HepG2 (cell line): Measurements from ENCODE around the gene DNAJB6. TPM values are rescaled to one million over a fixed set of nuclear protein-coding genes. Genes with fewer than 3 reads are reported as not detected.
A peak's percentile ranks its signal among the peaks of the same experiment; 100 is the strongest.

Source experiments
- DR1 ChIP-seq: sonication (generic); formaldehyde crosslinking; IDR thresholded peaks from 2 replicates; pipeline ENCODE4 v1.8.0; 2021; ENCODE audit warnings: mild to moderate bottlenecking, missing genetic modification reagents, inconsistent platforms
- ELF4 ChIP-seq: sonication (generic); formaldehyde crosslinking; IDR thresholded peaks from 2 replicates; pipeline ENCODE4 v1.5.0; 2020; ENCODE audit warnings: missing genetic modification reagents, mild to moderate bottlenecking, moderate library complexity, borderline replicate concordance
- MYC ChIP-seq: sonication (generic); formaldehyde crosslinking; IDR thresholded peaks from 2 replicates; pipeline ENCODE4 v1.9.0; 2021; ENCODE audit warnings: missing genetic modification reagents, borderline replicate concordance
- NFRKB ChIP-seq: fragments of 450-650 bp; IDR thresholded peaks from 2 replicates; pipeline ENCODE4 v1.6.1; 2017
- SETDB1 ChIP-seq: sonication (generic); formaldehyde crosslinking; IDR thresholded peaks from 2 replicates; pipeline ENCODE4 v1.5.1; 2020; ENCODE audit warnings: missing genetic modification reagents, mild to moderate bottlenecking, borderline replicate concordance
- YEATS4 ChIP-seq: sonication (generic); formaldehyde crosslinking; IDR thresholded peaks from 2 replicates; pipeline ENCODE4 v1.4.0; 2020; ENCODE audit warnings: missing genetic modification reagents, borderline replicate concordance
- ZBTB39 ChIP-seq: sonication (generic); formaldehyde crosslinking; IDR thresholded peaks from 2 replicates; pipeline ENCODE4 v1.5.0; 2020; ENCODE audit warnings: missing genetic modification reagents
- ZFP36L1 ChIP-seq: sonication (generic); formaldehyde crosslinking; IDR thresholded peaks from 2 replicates; pipeline ENCODE4 v1.8.0; 2022; ENCODE audit warnings: mild to moderate bottlenecking, missing genetic modification reagents, moderate library complexity
- ZNF3 ChIP-seq: IDR thresholded peaks from 2 replicates; pipeline ENCODE4 v1.7.0; 2017; ENCODE audit warnings: inconsistent platforms
- ZNF609 ChIP-seq: sonication (generic); formaldehyde crosslinking; IDR thresholded peaks from 2 replicates; pipeline ENCODE4 v1.4.0; 2020; ENCODE audit warnings: mild to moderate bottlenecking, missing genetic modification reagents, borderline replicate concordance
- ZNF674 ChIP-seq: sonication (generic); formaldehyde crosslinking; IDR thresholded peaks from 2 replicates; pipeline ENCODE4 v1.5.0; 2020; ENCODE audit warnings: low read depth, mild to moderate bottlenecking, missing genetic modification reagents
- polyA plus RNA-seq, 8 experiments: library from polyadenylated mRNA; depleted of rRNA in 3 of 8; stranded (reverse) in 7 of 8; unstranded in 1 of 8; fragments of >200 nt; fragmentation: Illumina TruSeq in 4 of 8; extraction: Trizol in 4 of 8; gene quantifications; 2 replicates each; pipeline versions ENCODE4 v1.2.1 to v1.2.3, GENCODE V29; 2011 to 2016; ENCODE audit warnings: low read depth in 4 of 8, missing spikeins in 1 of 8, mixed read lengths in 1 of 8; ENCODE audit not compliant: insufficient read depth in 1 of 8
- total RNA-seq, 5 experiments: library from RNA; depleted of rRNA; stranded (reverse); fragments of >200 nt; fragmentation: Illumina TruSeq; extraction: Trizol; gene quantifications; 2 replicates each; pipeline ENCODE4 v1.2.3, GENCODE V29; 2016; ENCODE audit warnings: low read depth in 1 of 5
- TF ChIP-seq, protein P1 (sequence below): sonication (generic); formaldehyde crosslinking; IDR thresholded peaks from 2 replicates; pipeline ENCODE4 v1.4.0; 2020; ENCODE audit warnings: missing genetic modification reagents
- TF ChIP-seq, protein P2 (sequence below): fragments of 450-650 bp; IDR thresholded peaks from 2 replicates; pipeline ENCODE4 v1.6.1; 2017; ENCODE audit warnings: mild to moderate bottlenecking

DNAJB6 gene
- total and polyA plus RNA-seq, 2 of the 13 experiments (the other 11 are each of a cell fraction or from before 2014, with no cell fraction given), result 29.9 to 53.9 TPM

DNA sequence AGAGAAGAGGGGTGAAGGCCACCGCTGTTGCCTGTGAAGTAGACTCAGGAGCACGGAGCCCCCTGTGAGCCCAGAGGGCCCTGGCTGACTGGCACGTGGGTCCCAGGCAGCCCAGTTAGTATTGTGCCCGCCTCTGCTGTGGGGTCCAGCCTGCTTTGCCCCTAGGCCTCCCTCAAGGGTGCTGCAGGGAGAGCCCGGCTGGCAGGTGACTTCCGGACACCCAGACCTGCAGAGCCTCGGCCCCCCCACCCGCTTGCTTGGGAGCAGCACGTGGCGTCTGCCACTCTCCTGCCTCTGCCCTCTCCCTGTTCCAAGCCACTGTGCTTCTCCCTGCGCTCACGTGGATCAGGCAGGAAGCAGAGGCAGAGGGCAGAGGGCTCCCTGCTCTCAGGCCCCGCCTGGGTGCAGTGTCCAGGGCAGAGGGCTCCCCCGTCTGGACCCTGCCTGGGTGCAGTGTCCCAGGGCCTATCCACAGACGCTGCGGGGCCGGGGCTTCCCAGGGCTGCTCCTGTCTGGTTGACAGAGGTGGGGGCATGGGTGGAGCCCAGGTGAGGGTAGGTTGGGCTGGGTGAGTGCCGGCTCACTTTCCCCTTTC is 88.4 kb downstream of the DNAJB6 start (continued):
- TF ChIP-seq ZNF609 (CRISPR knock-in tag) (no peak), ELF4 (no peak), ZNF674 (CRISPR knock-in tag) (no peak), ZFP36L1 (CRISPR knock-in tag) (0 out of 2 replicates have a peak, but pooled peaks have one; percentile 33), MYC (CRISPR knock-in tag) (peak; percentile 88), NFRKB (no peak), DR1 (CRISPR knock-in tag) (no peak), YEATS4 (CRISPR knock-in tag) (peak; percentile 49; the same call in 1 of the 2 replicates), ZBTB39 (CRISPR knock-in tag) (no peak), SETDB1 (CRISPR knock-in tag) (no peak), ZNF3 (no peak)
- TF ChIP-seq, protein P1, sequence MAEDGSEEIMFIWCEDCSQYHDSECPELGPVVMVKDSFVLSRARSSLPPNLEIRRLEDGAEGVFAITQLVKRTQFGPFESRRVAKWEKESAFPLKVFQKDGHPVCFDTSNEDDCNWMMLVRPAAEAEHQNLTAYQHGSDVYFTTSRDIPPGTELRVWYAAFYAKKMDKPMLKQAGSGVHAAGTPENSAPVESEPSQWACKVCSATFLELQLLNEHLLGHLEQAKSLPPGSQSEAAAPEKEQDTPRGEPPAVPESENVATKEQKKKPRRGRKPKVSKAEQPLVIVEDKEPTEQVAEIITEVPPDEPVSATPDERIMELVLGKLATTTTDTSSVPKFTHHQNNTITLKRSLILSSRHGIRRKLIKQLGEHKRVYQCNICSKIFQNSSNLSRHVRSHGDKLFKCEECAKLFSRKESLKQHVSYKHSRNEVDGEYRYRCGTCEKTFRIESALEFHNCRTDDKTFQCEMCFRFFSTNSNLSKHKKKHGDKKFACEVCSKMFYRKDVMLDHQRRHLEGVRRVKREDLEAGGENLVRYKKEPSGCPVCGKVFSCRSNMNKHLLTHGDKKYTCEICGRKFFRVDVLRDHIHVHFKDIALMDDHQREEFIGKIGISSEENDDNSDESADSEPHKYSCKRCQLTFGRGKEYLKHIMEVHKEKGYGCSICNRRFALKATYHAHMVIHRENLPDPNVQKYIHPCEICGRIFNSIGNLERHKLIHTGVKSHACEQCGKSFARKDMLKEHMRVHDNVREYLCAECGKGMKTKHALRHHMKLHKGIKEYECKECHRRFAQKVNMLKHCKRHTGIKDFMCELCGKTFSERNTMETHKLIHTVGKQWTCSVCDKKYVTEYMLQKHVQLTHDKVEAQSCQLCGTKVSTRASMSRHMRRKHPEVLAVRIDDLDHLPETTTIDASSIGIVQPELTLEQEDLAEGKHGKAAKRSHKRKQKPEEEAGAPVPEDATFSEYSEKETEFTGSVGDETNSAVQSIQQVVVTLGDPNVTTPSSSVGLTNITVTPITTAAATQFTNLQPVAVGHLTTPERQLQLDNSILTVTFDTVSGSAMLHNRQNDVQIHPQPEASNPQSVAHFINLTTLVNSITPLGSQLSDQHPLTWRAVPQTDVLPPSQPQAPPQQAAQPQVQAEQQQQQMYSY (CRISPR knock-in tag), result no peak
- TF ChIP-seq, protein P2, sequence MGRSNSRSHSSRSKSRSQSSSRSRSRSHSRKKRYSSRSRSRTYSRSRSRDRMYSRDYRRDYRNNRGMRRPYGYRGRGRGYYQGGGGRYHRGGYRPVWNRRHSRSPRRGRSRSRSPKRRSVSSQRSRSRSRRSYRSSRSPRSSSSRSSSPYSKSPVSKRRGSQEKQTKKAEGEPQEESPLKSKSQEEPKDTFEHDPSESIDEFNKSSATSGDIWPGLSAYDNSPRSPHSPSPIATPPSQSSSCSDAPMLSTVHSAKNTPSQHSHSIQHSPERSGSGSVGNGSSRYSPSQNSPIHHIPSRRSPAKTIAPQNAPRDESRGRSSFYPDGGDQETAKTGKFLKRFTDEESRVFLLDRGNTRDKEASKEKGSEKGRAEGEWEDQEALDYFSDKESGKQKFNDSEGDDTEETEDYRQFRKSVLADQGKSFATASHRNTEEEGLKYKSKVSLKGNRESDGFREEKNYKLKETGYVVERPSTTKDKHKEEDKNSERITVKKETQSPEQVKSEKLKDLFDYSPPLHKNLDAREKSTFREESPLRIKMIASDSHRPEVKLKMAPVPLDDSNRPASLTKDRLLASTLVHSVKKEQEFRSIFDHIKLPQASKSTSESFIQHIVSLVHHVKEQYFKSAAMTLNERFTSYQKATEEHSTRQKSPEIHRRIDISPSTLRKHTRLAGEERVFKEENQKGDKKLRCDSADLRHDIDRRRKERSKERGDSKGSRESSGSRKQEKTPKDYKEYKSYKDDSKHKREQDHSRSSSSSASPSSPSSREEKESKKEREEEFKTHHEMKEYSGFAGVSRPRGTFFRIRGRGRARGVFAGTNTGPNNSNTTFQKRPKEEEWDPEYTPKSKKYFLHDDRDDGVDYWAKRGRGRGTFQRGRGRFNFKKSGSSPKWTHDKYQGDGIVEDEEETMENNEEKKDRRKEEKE, result no peak
